Stimulated activated CD8-positive, alpha-beta memory T cell treated with anti-CD3 and anti-CD28 coated beads, Interleukin-4, amount 100 ng/mL, for 24 hours (primary cell): Measurements from ENCODE around the gene ALG14.
"Not testable (repeated sequence)": the region's sequence is repeated elsewhere in the genome, so short reads cannot be mapped to it uniquely, and the experiment has no call there.

Source experiments
- DNase-seq: peaks from one replicate; pipeline ENCODE4 v3.0.0-alpha.2; 2020; ENCODE audit warnings: low read depth

ALG14 gene

DNA sequence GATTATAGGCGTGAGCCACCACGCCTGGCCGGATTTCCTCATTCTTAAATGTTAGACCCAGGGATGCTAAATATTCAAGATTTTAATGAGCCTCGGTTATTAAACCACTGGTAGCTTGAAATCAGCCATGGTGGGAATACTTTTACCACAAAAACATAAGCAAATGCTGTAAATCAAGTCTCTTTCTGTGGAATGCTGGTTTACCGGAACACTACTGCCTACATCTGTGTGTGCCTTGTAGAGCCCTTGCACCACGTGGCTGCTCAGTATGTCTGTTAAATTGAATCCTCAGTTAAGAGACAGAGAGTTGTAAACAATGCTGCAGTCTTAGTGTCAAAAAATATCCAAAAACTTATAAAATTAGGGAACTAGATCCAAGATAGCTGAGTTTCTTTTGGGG is 119.0 kb downstream of the ALG14 start:
- DNase-seq: no peak

DNA sequence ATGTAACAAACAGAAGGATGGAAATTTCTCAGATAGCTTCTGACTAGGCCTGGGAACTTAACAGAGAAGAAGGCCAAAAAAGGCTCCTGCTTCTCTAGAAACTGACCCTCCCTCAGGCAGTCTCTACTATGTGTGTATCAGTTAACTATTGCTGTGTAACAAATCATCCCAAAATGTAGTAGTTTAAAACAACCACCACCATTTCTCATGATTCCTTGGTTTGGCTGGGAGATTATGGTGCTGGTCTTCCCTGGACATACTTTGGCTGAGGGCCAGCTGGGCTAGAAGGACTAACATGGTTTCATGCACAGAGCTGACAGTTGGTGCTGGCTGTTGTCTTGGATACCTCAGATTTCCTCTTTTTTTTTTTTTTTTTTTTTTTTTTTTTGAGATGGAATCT is 119.6 kb downstream of the ALG14 start:
- DNase-seq: no peak

DNA sequence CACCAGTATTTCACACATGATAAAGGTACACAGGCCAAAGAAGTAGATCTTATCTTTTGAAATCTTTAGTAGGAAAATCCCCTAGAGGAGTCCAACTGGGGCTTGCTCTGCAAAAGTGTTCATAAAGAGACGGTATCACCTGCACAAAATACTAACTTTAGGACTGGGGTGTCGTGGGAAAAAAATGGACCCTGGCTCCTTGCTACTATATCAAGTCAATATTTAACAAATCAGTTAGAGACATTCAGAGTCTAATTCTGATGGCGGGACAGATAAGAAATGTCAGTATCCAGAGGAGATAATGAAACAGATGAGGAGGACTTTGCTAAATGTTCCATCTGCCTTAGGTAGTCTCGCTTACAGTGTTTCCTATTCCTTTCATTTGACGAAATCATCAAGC is 120.2 kb downstream of the ALG14 start:
- DNase-seq: no peak

DNA sequence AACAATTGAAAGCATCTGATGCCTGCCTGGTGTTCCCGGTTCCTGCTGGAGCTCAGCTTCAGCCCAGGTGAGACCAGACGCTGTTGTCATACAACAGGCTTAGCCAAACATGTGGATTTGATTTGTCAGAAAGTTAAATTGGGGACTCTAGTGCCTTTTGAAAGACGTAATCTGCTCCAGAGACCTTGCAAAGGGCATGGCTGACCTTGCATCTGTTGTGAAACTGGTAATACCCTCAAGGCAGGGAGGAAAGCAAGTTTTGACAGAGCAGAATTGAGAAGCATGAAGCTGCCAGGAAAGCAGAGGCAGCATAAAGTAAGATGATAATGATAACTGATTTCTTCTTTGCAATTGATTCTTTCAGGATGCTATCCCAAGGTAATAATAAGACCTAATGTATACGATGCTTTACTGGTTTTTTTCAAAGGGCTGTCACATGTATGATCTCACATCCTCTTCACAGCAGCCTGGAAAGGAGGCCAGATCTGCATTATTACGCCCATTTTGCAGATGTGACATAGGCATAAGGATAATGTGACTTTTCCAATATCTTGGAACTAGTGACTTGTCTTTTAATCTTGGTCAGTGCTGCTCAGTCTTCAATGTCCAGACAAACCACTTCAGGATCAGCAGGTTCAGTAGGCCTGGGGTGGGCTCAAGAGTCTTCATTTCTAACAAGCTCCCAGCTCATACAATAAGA is 121.1 kb downstream of the ALG14 start:
- no peak for DNase-seq

DNA sequence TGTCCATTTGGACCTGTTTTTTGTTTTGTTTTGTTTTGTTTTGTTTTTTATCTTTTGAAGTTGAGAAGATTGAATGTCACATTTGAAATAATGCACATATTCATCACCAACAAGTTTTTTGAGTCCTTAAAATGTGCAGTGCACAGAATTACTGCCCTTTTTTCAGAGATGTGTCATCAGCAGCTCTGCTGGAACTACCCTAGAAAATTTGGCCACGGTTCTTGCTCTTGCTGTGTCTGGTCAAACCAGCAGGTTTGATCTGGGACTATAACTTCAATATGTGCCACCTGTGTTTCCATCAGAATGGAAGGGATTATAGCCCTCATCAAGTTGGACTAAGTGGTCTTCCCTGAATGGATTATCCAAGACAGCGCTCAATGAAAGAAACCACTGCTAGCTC is 121.7 kb downstream of the ALG14 start:
- DNase-seq: no peak

DNA sequence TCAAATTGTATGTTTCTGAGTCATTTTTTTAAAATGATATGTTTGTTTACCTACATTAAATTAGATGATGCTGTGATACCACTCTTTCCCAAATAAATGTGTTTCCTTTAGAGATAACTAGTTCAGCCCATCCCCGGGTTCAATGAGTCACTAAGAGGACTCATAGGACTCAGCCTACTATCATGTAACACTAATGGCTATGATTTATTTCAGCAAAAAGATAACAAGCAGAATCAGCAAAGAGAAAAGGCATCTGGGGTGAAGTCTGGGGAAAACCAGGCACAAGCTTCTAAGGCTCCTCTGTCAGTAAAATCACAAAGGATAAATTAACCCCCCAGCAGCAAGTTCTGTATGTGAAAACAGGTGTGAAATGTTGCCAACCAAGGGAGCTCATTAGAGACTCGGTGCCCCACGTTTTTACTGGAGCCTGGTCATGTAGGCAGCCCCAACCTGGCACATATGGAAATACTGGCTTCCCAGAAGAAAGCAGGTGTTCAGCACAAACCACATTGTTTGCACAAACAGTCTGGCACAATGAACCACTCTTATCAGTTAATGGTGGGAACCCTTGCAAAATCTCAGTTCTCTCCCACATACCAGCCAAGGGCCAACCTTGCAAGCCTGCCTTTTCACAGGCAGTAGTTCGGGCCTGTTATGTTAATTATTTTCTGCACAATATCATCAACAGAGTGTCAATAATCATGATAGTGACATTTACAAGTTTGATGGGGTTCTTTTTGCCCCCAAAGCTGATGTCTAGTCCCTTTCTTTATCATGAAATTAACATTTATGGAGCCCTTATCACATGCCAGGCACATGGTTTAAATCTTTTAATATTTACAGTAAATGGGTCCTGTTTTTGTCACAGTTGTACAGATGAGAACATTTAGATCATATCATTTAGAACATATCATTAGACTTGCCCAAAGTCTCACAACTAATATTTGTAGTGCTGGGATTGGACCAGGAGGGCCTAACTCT is 122.8 kb downstream of the ALG14 start:
- DNase-seq: no peak

DNA sequence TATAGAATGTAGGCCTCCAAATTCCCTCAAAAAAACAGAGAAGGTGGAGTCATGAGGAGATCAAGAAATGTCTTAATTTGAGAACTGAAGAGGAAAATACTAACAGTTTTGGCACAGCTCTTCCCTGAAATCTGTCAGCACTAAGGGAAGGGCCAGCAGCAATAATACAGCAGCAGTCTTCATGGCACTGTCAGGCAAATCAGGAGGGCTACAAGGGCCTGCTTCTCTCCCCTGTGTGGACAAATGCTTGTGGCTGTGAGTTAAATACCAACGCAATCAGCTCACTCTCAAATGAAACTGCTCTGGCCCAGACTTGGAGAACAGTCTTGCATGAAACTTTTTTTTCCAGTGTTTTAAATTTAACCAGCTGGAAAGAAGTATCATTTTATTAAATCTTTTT is 125.3 kb downstream of the ALG14 start:
- no peak for DNase-seq

DNA sequence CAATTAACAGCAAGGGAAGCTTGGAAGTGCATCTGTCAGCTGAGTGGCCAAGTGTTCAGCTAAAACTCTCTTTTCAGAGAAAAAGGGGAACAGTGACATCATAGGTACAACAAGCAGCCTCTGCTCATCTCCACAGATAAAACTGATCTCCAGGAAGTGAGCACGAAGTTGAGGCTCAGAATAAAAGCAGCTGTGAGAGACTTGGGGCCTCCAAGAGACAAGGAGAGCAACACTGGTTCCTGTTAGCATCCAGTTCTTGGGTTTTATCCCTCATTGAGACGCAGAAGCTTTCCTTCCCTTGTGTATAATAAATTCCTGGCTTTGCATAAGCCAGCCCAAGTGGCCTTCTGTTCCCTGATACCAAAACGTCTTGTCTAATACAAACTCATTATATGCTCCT is 125.9 kb downstream of the ALG14 start:
- no peak for DNase-seq

DNA sequence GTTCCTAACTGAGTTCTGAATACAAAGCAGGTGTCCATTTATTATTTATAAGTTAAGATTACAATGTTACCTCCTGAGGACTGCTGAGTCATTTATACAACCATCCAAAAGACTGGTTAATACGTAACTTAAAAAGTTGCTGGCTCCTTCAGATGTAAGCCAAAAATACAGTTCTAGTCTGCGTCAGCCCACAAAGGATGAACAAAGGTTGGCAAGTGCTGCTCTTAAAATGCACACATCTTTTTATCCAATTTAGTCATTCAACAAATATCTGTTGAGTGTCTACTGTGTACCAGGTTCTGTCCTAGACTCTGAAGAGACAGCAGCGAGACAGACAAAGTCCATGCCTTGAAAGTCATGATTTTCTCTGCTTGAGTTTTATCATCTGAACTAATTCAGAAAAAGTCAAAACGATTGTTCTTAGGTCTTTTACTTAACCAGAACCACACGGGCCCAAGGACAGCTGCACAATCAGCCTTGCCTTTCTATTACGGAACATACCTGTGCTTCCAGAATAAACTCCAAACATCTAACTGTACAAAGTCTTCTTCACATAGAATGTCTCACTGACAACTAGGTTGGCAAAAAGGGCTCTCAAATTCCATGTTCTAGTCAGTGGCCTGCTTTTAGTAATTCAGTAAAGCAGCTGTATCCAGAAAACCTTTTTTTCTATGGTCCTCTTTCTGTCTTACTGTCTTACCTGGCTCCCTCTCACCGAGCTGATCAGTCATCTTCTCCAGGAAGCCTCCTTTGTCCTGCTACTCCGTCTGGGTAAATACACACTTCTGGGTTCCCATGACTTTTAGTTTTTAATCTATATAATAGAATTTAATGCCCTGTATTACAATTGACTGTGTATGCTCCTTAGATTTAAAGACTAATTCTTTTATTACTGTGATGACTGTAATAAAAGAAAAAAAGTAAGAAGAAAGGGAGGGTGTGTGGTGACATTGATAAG is 130.3 kb downstream of the ALG14 start:
- DNase-seq: no peak

DNA sequence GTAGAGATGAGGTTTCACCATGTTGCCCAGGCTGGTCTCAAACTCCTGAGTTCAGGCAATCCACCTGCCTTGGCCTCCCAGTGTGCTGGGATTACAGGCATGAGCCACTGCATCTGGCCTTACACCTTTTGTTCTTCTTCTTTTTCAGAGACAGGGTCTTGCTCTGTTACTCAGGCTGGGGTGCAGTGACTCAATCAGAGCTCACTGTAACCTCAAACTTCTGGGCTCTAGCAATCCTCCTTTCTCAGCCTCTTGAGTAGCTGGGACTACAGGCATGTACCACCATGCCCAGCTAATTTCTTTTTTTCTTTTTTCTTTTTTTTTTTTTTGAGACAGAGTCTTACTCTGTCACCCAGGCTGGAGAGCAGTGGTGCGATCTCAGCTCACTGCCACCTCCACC is 131.3 kb downstream of the ALG14 start:
- not testable (repeated sequence) for DNase-seq

DNA sequence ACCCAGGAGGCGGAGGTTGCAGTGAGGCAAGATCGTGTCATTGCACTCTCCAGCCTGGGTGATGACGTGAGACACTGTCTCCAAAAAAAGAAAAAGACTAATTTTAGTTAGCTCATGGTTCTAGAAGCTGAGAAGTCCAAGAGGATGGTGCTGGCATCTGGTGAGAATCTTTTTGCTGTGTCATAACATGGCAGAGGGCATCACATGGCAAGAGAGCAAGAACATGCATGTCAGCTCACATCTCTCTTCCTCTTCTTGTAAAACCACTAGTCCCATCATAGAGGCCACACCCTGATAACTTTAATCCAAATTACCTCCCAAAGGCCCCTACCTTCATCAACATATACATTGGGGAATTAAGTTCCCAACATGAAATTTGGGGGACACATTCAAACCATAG is 132.0 kb downstream of the ALG14 start:
- DNase-seq: no peak

DNA sequence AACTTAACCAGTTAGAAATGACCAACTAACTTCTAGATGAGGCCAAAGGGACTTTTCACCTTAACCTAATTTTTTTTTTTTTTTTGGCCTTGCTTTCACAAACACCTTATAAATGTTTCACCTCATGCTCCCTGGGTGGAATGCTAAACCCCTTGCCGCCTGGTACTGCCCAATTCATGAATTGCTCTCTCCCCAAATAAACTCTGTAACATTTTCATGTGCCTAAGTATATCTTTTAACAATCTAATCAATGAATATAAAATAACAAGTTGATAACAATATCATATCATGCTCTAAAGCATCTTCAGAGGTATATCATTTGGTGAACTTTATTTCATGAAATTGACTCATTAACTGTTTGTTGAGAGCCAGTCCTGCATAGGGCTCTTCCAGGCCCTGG is 134.9 kb downstream of the ALG14 start:
- DNase-seq: no peak

DNA sequence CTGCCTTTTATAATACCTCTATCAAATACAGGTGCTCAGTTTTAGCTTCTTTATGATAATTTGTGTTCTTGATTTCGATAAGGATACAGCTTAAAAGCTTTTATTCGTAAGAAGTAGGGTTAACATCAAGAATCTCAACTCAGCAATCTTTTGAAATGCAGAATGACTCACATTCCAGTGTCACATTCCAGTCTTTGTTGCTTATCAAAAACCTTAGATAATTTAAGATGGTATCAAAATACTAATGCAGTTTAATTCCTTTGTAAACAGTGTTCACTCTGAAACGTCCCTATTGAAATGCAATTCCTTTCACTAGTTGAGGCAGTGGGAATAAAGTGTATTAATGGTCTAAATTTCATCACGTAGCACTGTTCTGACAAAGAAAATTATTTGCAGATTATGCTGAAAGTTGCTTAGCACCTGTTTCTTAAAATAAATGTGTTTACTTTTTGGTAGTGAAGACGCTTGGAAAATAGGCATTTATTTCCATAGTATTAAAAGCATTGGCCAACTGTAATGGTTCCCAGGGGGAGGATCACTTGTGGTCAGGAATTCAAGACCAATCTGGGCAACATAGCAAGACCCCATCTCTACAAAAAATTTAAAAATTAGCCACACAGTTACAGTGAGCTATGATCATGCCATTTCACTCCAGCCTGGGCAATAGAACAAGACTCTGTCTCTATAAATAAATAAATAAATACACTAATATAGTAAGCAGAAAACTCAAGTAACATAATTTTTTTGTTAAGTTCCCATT is 135.7 kb downstream of the ALG14 start:
- no peak for DNase-seq

DNA sequence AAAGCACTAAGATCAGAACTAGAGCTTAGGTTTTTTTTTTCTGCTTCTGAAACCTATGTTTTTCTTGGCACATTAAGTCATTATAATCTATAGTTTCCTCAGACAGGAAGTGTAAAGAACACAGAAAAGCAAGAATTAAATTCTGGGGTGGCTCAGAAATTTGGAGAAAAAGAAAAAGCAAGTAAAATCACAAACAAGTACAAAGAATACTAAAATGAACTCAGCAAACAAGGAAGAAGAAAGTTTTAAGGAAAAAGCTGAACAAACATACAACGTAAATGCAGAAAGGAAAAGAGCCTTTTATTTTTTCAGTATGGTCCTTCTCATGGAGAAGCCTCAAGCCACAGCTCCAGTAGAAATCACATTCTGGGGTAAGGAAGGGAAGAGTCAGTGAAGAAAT is 137.3 kb downstream of the ALG14 start:
- DNase-seq: no peak

DNA sequence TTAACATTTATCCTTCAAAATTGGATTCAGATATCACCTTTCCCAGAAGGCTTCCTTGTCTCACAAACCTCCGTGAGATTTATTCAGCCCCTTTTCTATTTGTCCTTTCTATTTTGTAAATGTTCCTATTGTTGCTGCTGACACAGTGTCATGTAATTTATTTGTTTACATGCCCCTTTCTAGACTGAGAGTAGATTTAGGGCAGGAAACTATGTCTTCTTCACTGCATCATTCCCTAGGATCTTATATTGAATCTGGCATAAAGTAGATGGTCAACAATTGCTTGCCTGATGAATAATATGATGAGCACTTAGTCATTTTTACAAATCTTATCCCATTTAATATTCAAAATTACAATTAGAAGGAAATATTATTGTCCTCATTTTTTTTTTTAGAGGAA is 137.7 kb downstream of the ALG14 start:
- DNase-seq: no peak

DNA sequence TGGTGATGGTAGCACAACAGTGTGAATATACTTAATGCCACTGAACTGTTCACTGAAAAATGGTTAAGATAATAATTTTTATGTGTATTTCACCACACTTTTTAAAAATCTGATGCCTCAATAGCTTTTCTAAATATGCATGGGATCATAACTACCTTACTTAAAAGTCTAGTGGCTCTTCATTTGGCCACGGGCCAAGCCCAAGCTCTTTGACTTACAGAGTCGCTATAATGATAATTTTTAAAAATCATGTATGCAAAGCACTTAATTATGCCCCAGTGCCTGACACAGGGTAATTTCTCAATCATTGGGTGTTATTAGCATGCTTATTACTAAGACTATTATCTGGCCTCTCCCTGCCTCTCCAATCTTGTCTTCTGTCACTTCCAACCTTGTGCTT is 138.2 kb downstream of the ALG14 start:
- no peak for DNase-seq

DNA sequence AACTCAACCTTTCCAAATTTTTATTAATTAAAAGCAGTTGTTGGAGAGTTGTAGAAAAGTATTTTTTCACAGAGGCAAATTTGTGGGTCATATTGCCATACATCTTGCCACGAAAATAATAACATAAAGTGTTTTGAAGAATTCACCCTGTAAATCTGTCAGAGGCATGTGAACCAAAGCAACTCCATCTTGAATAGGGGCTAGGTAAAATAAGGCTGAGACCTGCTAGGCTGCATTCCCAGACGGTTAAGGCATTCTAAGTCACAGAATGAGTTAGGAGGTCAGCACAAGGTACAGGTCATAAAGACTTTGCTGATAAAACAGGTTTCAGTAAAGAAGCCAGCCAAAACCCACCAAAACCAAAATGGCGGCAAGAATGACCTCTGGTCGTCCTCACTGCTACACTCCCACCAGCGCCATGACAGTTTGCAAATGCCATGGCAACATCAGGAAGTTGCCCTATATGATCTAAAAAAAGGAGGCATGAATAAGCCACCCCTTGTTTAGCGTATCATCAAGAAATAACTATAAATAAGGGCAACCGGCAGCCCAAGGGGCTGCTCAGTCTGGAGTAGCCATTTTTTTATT is 141.4 kb downstream of the ALG14 start:
- no peak for DNase-seq

DNA sequence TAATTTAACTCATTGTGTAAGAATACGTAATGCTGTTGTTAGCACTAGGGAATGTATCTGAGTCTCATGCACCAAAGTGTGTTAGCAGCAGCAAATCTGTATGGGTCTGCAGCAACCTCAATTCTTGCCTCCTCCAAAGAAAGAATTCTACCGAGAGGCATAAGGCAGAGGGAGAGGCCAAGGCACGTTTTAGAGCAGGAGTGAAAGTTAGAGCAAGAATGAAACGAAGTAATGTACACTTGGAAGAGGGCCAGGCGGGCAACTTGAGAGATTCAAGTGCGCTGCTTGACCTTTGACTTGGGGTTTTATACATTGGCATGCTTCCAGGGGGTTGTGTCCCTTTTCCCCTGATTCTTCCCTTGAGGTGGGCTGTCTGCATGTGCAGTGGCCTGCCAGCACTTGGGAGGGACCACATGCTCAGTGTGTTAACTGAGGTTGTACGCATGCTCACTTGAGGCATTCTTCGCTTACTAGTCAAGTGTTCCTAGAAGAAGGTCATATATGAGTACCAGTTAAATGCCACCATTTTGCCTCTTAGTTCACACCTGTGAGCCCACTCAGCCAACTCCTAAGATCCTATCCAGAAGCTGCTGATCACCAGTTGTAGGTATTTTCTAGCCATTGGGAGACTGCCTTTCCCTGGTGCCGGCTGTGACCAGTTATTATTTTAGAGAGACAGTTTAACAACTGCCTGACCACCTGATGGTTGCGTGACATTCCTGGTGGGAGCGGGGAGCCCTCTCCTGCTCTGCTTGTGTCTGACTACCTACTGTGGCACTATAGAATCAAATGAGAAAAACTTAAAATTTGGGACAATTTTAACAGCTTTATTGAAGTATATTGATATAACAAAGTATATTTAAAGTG is 143.2 kb downstream of the ALG14 start:
- no peak for DNase-seq

DNA sequence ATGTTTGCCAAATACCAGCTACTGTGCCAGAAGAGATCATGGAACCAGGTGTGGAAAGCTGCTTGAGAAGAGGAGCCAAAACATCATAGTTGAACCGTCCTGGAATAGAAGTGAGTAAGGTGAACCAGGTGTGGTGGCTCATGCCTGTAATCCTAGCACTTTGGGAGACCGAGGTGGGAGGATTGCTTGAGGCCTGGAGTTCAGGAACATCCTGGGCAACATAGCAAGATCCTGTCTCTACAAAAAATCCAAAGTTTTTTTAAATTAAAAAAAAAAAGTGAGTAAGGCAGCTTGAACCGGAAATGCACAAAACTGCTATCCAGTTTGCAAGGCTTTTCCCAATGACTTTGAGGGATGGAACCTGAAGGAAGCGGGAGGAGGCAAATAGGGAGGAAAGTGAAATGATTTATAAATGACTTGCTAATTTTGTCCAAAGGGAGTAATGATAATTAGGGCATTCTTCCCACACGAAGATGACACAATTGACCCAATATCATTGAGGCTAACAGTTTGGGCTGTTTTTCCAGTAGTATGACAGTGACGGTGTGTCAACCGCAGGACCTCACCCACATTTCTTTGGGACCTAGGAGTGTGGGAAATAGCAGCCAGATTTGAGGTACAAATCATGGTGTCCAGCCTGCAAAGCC is 144.3 kb downstream of the ALG14 start:
- DNase-seq: no peak
